Fibroblast of pulmonary artery (primary cell): Measurements from ENCODE around the gene RRAD.

ENCODE experiments used
- DNase-seq: peaks from one replicate; pipeline ENCODE4 v3.0.0-alpha.2; 2010; ENCODE audit warnings: low read depth
- H3K4me3 ChIP-seq: replicated peaks from 2 replicates; pipeline ENCODE4 v1.5.1; 2011; ENCODE audit warnings: low read depth, mild to moderate bottlenecking, control low read depth, low read length, moderate library complexity
- TF ChIP-seq, protein P1 (sequence below): IDR thresholded peaks from 2 replicates; pipeline ENCODE4 v1.5.1; 2011; ENCODE audit warnings: mild to moderate bottlenecking, control low read depth, low read length, inconsistent platforms; ENCODE audit errors: missing control alignments

The RRAD gene

DNA sequence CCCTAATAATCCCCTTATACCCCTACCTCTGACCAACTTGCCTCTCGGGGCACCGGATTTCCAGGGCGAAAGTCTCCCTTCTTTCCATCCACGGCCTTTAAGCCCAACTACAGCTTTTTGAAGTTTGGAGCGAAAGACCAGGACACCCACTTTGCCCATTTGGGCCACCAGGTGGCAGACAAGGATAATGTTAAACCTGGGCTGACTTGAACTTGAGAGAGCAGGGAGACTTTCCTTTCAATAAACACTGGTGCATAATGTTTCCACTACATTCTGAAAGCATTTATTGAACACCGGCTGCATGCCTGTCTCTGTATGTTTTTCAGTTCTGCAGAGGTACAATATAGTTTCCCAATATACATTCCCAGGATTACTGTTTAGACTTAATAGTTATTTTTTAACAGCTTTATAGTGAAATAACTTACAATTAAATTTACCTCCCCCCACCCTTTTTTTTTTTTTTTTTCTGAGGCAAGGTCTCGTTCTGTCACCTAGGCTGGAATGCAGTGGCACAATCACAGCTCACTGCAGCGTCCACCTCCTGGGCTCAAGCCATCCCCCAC is 28.8 kb upstream of the RRAD start:
- DNase-seq = peak; percentile 84
- TF ChIP-seq, protein P1, sequence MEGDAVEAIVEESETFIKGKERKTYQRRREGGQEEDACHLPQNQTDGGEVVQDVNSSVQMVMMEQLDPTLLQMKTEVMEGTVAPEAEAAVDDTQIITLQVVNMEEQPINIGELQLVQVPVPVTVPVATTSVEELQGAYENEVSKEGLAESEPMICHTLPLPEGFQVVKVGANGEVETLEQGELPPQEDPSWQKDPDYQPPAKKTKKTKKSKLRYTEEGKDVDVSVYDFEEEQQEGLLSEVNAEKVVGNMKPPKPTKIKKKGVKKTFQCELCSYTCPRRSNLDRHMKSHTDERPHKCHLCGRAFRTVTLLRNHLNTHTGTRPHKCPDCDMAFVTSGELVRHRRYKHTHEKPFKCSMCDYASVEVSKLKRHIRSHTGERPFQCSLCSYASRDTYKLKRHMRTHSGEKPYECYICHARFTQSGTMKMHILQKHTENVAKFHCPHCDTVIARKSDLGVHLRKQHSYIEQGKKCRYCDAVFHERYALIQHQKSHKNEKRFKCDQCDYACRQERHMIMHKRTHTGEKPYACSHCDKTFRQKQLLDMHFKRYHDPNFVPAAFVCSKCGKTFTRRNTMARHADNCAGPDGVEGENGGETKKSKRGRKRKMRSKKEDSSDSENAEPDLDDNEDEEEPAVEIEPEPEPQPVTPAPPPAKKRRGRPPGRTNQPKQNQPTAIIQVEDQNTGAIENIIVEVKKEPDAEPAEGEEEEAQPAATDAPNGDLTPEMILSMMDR = peak; percentile 90
- no peak overlapping the region for H3K4me3 ChIP-seq

DNA sequence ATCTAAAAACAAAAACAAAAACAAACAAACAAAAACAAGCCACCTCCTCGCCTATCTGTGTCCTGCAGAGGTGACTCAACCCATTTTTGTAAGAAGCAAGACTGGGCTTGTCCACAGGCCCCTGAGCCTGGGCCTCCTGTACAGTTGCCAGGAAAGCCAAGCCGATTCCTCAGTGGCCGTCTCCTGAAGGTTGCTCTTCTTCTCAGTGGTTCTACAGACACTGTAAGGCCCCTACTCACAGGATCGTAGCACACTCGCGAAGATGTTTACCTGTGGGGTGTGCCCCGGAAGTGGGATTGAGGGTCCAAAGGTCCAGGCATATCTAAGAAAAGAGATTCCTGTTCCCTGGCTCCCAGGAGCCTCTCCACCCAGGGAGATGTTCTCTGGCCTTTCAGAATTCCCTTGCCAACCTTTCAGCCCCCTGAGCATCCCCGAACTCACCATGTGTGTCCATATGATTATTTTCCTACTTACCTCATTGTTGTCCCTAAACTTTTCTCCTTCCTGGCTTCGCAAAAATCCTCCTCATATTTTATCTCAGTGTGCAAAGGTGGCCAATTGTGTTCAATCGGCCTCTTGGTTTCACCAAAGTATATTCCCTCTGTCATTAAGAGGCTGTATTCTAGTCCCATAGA is 28.2 kb upstream of the RRAD start:
- TF ChIP-seq, protein P1 = no peak
- DNase-seq = no peak

DNA sequence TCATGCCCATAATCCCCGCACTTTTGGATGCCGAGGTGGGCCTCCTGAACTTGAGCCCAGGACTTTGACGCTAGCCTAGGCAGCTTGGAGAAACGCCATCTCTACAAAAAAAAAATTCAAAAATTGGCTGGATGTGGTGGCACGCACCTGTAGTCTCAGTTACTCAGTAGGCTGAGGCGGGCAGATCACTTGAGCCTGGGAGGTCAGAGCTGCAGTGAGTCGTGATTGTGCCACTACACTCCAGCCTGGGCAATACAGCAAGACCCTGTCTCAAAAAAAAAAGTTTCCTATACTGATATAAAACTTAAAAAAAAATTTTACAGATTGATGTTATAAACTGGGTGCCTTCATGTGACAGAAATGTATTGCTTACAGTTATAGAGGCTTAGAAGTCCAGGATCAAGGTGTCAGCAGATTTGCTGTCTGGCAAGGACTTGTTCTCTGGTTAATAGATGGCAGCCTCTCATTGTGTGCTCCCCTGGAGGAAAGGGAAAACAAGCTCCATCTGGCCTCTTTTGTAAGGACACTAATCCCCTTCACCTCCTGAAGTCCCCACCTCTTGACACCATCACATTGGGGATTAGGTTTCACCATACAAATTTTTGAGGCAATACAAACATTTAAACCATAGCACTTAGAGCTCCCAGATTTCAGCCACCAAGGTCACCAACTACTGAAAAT is 27.2 kb upstream of the RRAD start:
- no peak overlapping the region for H3K4me3 ChIP-seq
- TF ChIP-seq, protein P1 = no peak
- DNase-seq = no peak

More for the DNA sequence above, 28.2 kb upstream of the RRAD start:
- H3K4me3 ChIP-seq = no peak overlapping the region

DNA sequence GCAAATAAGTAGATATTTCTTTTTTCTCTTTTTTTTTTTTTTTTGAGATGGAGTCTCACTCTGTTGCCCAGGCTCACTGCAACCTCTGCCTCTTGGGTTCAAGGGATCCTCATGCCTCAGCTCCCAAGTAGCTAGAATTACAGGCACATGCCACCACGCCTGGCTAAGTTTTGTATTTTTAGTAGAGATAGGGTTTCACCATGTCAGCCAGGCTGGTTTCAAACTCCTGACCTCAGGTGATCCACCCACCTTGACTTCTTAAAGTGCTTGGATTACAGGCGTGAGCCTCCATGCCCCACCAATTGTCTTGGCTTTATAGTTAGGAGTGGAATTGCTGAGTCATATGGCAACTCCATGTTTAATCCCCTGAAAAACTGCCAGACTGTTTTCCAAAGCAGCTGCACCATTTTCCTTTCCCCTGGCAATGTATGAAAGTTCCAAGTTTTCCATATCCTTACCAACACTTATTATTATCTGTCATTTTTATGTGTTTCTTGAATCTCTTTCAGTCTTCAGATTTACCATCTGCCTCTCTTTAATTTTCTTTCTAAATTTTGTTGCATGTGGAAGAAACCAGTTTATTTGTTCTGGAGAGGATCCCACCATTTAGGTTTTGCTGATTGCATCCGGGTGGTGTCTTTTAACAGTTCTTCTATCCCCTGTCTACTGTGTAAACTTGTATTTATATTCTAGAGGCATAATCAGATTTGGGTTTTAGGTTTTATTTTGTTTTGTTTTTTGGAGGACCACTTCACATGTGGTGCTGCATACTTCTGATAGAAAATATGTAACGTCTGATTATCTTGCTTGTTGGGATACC is 25.8 kb upstream of the RRAD start:
- DNase-seq = no peak
- H3K4me3 ChIP-seq = no peak overlapping the region
- TF ChIP-seq, protein P1 = no peak

DNA sequence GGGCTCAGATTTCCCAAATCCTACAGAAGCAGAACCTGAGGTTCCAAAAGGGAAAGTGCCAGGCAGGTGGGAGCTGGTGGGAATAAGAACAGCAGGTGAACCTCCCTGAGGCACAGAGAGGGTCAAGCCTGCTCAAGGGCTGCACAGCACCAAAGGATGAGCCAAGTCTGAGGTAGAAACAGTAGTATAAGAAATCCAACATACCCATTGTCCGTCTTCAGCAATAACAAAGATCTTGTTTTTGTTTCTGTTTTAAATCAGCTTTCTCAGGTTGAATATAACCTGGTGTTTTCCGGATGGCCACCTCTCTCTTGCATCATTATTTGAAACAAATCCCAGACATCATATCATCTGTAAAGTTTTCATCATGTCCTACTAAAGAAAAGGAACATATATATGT is 25.1 kb upstream of the RRAD start:
- no peak for DNase-seq
- H3K4me3 ChIP-seq = no peak overlapping the region
- TF ChIP-seq, protein P1 = no peak

DNA sequence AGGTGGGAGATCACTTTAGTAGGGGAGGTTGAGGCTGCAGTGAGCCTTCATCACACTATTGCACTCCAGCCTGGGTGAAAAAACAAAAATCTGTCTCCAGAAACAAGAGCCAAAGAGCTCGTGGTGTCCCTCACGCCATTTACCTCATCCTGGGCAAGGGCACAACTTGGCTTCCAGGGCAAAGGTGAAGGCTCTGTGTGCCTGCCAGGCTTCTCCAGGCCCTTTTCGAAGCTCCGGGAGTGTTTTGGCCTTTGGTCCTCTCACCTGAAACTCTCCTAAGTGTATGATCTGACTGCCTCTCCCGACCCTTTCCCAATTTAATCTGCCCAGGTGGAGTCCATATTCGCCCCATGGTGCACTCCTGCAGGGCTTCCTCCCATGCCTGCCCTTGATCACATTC is 24.1 kb upstream of the RRAD start:
- H3K4me3 ChIP-seq = no peak overlapping the region

More for the DNA sequence above, 24.1 kb upstream of the RRAD start:
- no peak for DNase-seq
- TF ChIP-seq, protein P1 = no peak
